Thyroid gland (tissue), 4 donors: ENCODE results near the gene ELAC2.

Experiments
- POLR2A ChIP-seq, 2 donors: fragments of 450-650 bp; IDR thresholded peaks; one replicate each; pipeline ENCODE4 v1.6.1; 2017; ENCODE audit warnings: antibody characterized with exemption in 2 of 2, mild to moderate bottlenecking in 2 of 2, moderate library complexity in 1 of 2
- TF ChIP-seq, protein P1 (sequence below), 6 experiments: fragments of 200-600 bp in 3 of 6; fragments of 450-650 bp in 3 of 6; sonication (generic) in 3 of 6; IDR thresholded peaks; one replicate each; pipeline ENCODE4 v1.5.1; 2016 to 2019; ENCODE audit warnings: antibody characterized with exemption in 6 of 6, mild to moderate bottlenecking in 2 of 6, inconsistent platforms in 1 of 6, moderate library complexity in 1 of 6

DNA sequence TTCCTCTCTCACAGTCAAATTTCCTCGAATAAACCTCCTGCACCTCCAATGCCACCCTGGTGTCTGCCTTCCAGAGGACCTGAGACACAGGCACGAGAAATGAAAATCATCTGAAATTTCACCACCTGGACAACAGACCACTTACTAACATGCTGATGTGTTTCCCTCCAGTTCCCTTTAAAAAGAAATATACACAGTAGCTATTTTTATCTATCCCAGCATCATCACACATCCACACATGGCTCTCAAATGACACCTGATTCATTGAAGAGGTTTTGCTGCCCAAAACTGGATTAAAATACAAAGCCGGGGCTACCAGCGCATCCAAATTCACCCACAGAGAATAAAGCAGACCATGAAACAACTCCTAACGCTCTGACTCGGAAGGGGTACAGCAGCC is 13.9 kb downstream of the ELAC2 start:
- TF ChIP-seq, protein P1, sequence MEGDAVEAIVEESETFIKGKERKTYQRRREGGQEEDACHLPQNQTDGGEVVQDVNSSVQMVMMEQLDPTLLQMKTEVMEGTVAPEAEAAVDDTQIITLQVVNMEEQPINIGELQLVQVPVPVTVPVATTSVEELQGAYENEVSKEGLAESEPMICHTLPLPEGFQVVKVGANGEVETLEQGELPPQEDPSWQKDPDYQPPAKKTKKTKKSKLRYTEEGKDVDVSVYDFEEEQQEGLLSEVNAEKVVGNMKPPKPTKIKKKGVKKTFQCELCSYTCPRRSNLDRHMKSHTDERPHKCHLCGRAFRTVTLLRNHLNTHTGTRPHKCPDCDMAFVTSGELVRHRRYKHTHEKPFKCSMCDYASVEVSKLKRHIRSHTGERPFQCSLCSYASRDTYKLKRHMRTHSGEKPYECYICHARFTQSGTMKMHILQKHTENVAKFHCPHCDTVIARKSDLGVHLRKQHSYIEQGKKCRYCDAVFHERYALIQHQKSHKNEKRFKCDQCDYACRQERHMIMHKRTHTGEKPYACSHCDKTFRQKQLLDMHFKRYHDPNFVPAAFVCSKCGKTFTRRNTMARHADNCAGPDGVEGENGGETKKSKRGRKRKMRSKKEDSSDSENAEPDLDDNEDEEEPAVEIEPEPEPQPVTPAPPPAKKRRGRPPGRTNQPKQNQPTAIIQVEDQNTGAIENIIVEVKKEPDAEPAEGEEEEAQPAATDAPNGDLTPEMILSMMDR (IDR thresholded peaks at IDR 0.05): no peak
- TF ChIP-seq POLR2A (IDR thresholded peaks at IDR 0.05): no peak
